SK-N-SH treated with all-trans-retinoic acid at 6 μM for 48 hours (cell line): ENCODE measurements around the gene FHIT.

Source experiments
- ATAC-seq: fragments of 200-7000 bp; cut with Tn5 transposase; 3 replicates; pipeline ENCODE4 v1.9.1; 2020; ENCODE audit warnings: mild to moderate bottlenecking, moderate library complexity
- ARNTL ChIP-seq: fragments of 450-650 bp; formaldehyde crosslinking; IDR thresholded peaks from 2 replicates; pipeline ENCODE4 v1.5.0; 2020; ENCODE audit warnings: low read depth, mild to moderate bottlenecking, moderate library complexity, borderline replicate concordance
- BACH2 ChIP-seq: fragments of 250-450 bp; sonication (Bioruptor Pico); IDR thresholded peaks from 2 replicates; pipeline ENCODE4 v1.9.0; 2021; ENCODE audit warnings: mild to moderate bottlenecking, borderline replicate concordance
- CREB5 ChIP-seq: fragments of 250-450 bp; sonication (Bioruptor Pico); IDR thresholded peaks from 2 replicates; pipeline ENCODE4 v1.5.1; 2020; ENCODE audit warnings: low read depth, mild to moderate bottlenecking, moderate library complexity
- CSDC2 ChIP-seq: fragments of 250-450 bp; sonication (Bioruptor Pico); IDR thresholded peaks from 2 replicates; pipeline ENCODE4 v1.5.0; 2020; ENCODE audit warnings: mild to moderate bottlenecking, moderate library complexity
- CSRNP3 ChIP-seq: fragments of 250-450 bp; sonication (Bioruptor Pico); IDR thresholded peaks from 2 replicates; pipeline ENCODE4 v1.5.1; 2021; ENCODE audit warnings: mild to moderate bottlenecking, moderate library complexity
- ESRRG ChIP-seq: fragments of 250-450 bp; sonication (Bioruptor Pico); IDR thresholded peaks from 2 replicates; pipeline ENCODE4 v1.6.1; 2021; ENCODE audit warnings: mild to moderate bottlenecking
- GLIS3 ChIP-seq: fragments of 250-450 bp; sonication (Bioruptor Pico); IDR thresholded peaks from 2 replicates; pipeline ENCODE4 v1.5.0; 2020; ENCODE audit warnings: mild to moderate bottlenecking, moderate library complexity
- ISL1 ChIP-seq: fragments of 250-450 bp; sonication (Bioruptor Pico); IDR thresholded peaks from 2 replicates; pipeline ENCODE4 v2.1.2; 2022; ENCODE audit warnings: mild to moderate bottlenecking, moderate library complexity
- PATZ1 ChIP-seq: fragments of 250-450 bp; sonication (Bioruptor Pico); IDR thresholded peaks from 2 replicates; pipeline ENCODE4 v1.8.0; 2020; ENCODE audit warnings: mild to moderate bottlenecking, moderate library complexity, borderline replicate concordance
- POU6F1 ChIP-seq: fragments of 250-450 bp; sonication (Bioruptor Pico); IDR thresholded peaks from 2 replicates; pipeline ENCODE4 v1.8.0; 2021; ENCODE audit warnings: low read depth, mild to moderate bottlenecking, moderate library complexity, borderline replicate concordance
- PPARA ChIP-seq: fragments of 250-450 bp; sonication (Bioruptor Pico); IDR thresholded peaks from 2 replicates; pipeline ENCODE4 v1.5.0; 2020; ENCODE audit warnings: mild to moderate bottlenecking, borderline replicate concordance
- RARB ChIP-seq: fragments of 250-450 bp; sonication (Bioruptor Pico); IDR thresholded peaks from 2 replicates; pipeline ENCODE4 v1.8.0; 2021; ENCODE audit warnings: mild to moderate bottlenecking, moderate library complexity
- SNAI2 ChIP-seq: fragments of 250-450 bp; sonication (Bioruptor Pico); IDR thresholded peaks from 2 replicates; pipeline ENCODE4 v1.5.0; 2020; ENCODE audit warnings: mild to moderate bottlenecking, moderate library complexity
- TCF4 ChIP-seq: fragments of 250-450 bp; sonication (Bioruptor Pico); IDR thresholded peaks from 2 replicates; pipeline ENCODE4 v1.8.0; 2021; ENCODE audit warnings: mild to moderate bottlenecking, moderate library complexity, borderline replicate concordance
- TOX ChIP-seq: fragments of 250-450 bp; sonication (Bioruptor Pico); IDR thresholded peaks from 2 replicates; pipeline ENCODE4 v1.8.0; 2021; ENCODE audit warnings: mild to moderate bottlenecking, moderate library complexity, borderline replicate concordance
- TSHZ2 ChIP-seq: fragments of 250-450 bp; sonication (Bioruptor Pico); IDR thresholded peaks from 2 replicates; pipeline ENCODE4 v1.5.0; 2020; ENCODE audit warnings: mild to moderate bottlenecking, moderate library complexity
- ZC3H10 ChIP-seq: fragments of 250-450 bp; sonication (Bioruptor Pico); IDR thresholded peaks from 2 replicates; pipeline ENCODE4 v1.5.1; 2021; ENCODE audit warnings: mild to moderate bottlenecking, moderate library complexity
- ZFP3 ChIP-seq: fragments of 250-450 bp; sonication (Bioruptor Pico); IDR thresholded peaks from 2 replicates; pipeline ENCODE4 v1.5.0; 2020; ENCODE audit warnings: mild to moderate bottlenecking, moderate library complexity
- ZFP30 ChIP-seq: fragments of 450-650 bp; formaldehyde crosslinking; IDR thresholded peaks from 2 replicates; pipeline ENCODE4 v1.5.0; 2022; ENCODE audit warnings: mild to moderate bottlenecking, moderate library complexity
- ZNF565 ChIP-seq: fragments of 450-650 bp; formaldehyde crosslinking; conservative IDR thresholded peaks from 2 replicates; pipeline ENCODE4 v1.5.0; 2020; ENCODE audit warnings: low read depth, mild to moderate bottlenecking, moderate library complexity
- ZNF70 ChIP-seq: fragments of 450-650 bp; formaldehyde crosslinking; IDR thresholded peaks from 2 replicates; pipeline ENCODE4 v1.5.0; 2020; ENCODE audit warnings: mild to moderate bottlenecking, moderate library complexity
- ZNF8 ChIP-seq: fragments of 450-650 bp; formaldehyde crosslinking; IDR thresholded peaks from 2 replicates; pipeline ENCODE4 v1.5.0; 2020; ENCODE audit warnings: mild to moderate bottlenecking, moderate library complexity

Gene FHIT

GRCh38 chr3:59938828-59939227 is 1312.4 kb downstream of the FHIT start:
- TF ChIP-seq ZC3H10 = no peak
- TF ChIP-seq PPARA (CRISPR knock-in tag) = no peak
- TF ChIP-seq ARNTL = no peak
- no peak for TF ChIP-seq ESRRG (CRISPR knock-in tag)
- TF ChIP-seq CREB5 = no peak
- TF ChIP-seq ZNF70 (CRISPR knock-in tag) = no peak
- TF ChIP-seq TCF4 (CRISPR knock-in tag) = no peak
- no peak for TF ChIP-seq ISL1 (CRISPR knock-in tag)
- TF ChIP-seq ZNF8 (CRISPR knock-in tag) = no peak
- ATAC-seq = no peak

- ATAC-seq = no peak
- TF ChIP-seq PATZ1 (CRISPR knock-in tag) (no peak), POU6F1 (CRISPR knock-in tag) (no peak), ZNF70 (CRISPR knock-in tag) (no peak), ZFP3 (no peak), TOX (CRISPR knock-in tag) (no peak), BACH2 (CRISPR knock-in tag) (no peak), CREB5 (no peak), ZNF565 (CRISPR knock-in tag) (no peak), CSDC2 (CRISPR knock-in tag) (no peak), SNAI2 (CRISPR knock-in tag) (no peak), ARNTL (no peak), CSRNP3 (CRISPR knock-in tag) (no peak), ISL1 (CRISPR knock-in tag) (no peak), ZC3H10 (no peak), ZFP30 (CRISPR knock-in tag) (no peak), RARB (CRISPR knock-in tag) (no peak)
These were observed 1314.1 kb downstream of the FHIT start for GRCh38 chr3:59937201-59937600.

GRCh38 chr3:59936472-59936871 is 1314.8 kb downstream of the FHIT start:
- ATAC-seq = no peak
- no peak for TF ChIP-seq BACH2 (CRISPR knock-in tag)
- no peak for TF ChIP-seq ZC3H10

- no peak for ATAC-seq
- TF ChIP-seq CSDC2 (CRISPR knock-in tag) = no peak
- TF ChIP-seq ZFP30 (CRISPR knock-in tag) = no peak
- no peak for TF ChIP-seq TSHZ2 (CRISPR knock-in tag)
- no peak for TF ChIP-seq TOX (CRISPR knock-in tag)
- TF ChIP-seq GLIS3 (CRISPR knock-in tag) = no peak
- no peak for TF ChIP-seq POU6F1 (CRISPR knock-in tag)
- TF ChIP-seq ZNF70 (CRISPR knock-in tag) = no peak
- TF ChIP-seq ISL1 (CRISPR knock-in tag) = no peak
- no peak for TF ChIP-seq SNAI2 (CRISPR knock-in tag)
- TF ChIP-seq PATZ1 (CRISPR knock-in tag) = no peak
These were observed 1316.2 kb downstream of the FHIT start for GRCh38 chr3:59935025-59935424.
